Esophagus squamous epithelium (tissue), 4 donors: ENCODE results near the gene PTPRO.

Experiments used
- CTCF ChIP-seq, 6 experiments: fragments of 450-650 bp in 4 of 6; fragments of 200-600 bp in 2 of 6; sonication (generic) in 2 of 6; IDR thresholded peaks; one replicate each; pipeline ENCODE4 v1.5.1; 2016 to 2019; ENCODE audit warnings: antibody characterized with exemption in 6 of 6, mild to moderate bottlenecking in 4 of 6, moderate library complexity in 4 of 6
- POLR2A ChIP-seq, 4 donors: fragments of 450-650 bp; IDR thresholded peaks; one replicate each; pipeline ENCODE4 v1.6.1; 2017; ENCODE audit warnings: antibody characterized with exemption in 4 of 4, mild to moderate bottlenecking in 4 of 4, moderate library complexity in 3 of 4

DNA sequence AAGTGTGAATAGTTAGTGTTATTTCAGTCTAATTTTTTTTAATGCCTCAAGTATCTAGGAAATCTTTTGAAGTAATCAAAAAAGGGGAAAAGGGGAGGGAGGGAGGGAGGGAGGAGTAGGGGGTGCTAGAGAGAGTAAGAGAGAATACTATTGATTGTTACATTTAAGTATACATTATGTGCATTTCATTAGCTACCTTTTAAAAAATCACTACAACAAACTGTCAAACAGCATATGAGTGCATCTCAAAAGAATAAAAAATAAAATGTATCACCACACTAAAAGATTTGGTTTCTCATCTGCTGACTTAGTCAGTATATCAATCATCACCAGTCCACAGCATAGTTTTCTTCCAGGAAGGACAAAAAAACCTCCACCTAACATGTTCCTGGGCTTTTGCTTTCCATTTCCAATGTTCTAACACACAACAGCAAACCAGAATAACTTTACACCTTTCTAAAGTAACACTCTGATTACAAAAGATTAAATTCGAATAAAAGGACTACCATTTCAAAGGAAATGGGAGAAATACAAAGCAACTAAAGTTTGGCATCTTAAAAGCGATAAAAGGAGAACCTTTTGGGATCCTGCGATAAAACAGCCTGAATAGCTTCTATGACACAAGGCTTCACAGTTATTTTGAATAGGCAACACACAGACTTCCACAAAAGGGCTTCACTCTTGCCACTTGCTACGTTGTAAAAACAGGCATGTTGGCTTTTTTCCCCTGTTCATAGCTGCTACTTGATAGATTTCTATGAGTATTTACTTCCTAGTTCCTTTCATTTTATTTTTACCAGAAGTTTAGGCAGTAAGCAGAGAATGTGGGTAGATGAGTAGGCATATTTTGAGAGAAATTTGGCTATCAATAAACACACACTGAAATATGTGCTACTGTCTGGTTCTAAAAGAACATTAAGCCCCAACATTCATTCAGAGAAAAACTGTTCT is 306.0 kb downstream of the PTPRO start:
- TF ChIP-seq CTCF (IDR thresholded peaks at IDR 0.05) (no peak), POLR2A (IDR thresholded peaks at IDR 0.05) (no peak)
